UCSD-AML1 (cell line): ENCODE results near the gene AFF2.

Experiments
- DNase-seq: peaks from one replicate; lab custom pipeline; 2025; ENCODE audit not compliant: unreplicated experiment; lab: John Stamatoyannopoulos, UW

Gene AFF2

GRCh38 chrX:148914783-148915182 lies 414.4 kb downstream of the AFF2 start:
- DNase-seq: no peak

- no peak for DNase-seq
Measured at GRCh38 chrX:148915474-148915873, 415.1 kb downstream of the AFF2 start.

- no peak for DNase-seq
Measured at GRCh38 chrX:148917441-148917840, 417.0 kb downstream of the AFF2 start.

- DNase-seq: no peak
Measured at GRCh38 chrX:148923631-148924030, 423.2 kb downstream of the AFF2 start.

GRCh38 chrX:148926371-148926770 lies 426.0 kb downstream of the AFF2 start:
- no peak for DNase-seq

- DNase-seq: no peak
Measured at GRCh38 chrX:148928811-148929210, 428.4 kb downstream of the AFF2 start.

GRCh38 chrX:148929686-148930085 lies 429.3 kb downstream of the AFF2 start:
- no peak for DNase-seq

- no peak for DNase-seq
Measured at GRCh38 chrX:148930206-148930729, 429.9 kb downstream of the AFF2 start.

GRCh38 chrX:148933881-148934280 lies 433.5 kb downstream of the AFF2 start:
- no peak for DNase-seq

- DNase-seq: no peak
Measured at GRCh38 chrX:148938348-148938747, 437.9 kb downstream of the AFF2 start.

- DNase-seq: no peak
Measured at GRCh38 chrX:148940411-148940996, 440.1 kb downstream of the AFF2 start.

- no peak for DNase-seq
Measured at GRCh38 chrX:148942754-148943153, 442.3 kb downstream of the AFF2 start.

GRCh38 chrX:148947399-148947975 lies 447.1 kb downstream of the AFF2 start:
- no peak for DNase-seq

GRCh38 chrX:148956352-148956751 lies 455.9 kb downstream of the AFF2 start:
- no peak for DNase-seq

- DNase-seq: no peak
Measured at GRCh38 chrX:148958901-148959300, 458.5 kb downstream of the AFF2 start.

GRCh38 chrX:148960060-148960459 lies 459.6 kb downstream of the AFF2 start:
- no peak for DNase-seq

- no peak for DNase-seq
Measured at GRCh38 chrX:148961985-148962384, 461.6 kb downstream of the AFF2 start.

GRCh38 chrX:148976571-148977400 lies 476.4 kb downstream of the AFF2 start:
- no peak for DNase-seq

GRCh38 chrX:148979786-148980185 lies 479.4 kb downstream of the AFF2 start:
- DNase-seq: no peak

- no peak for DNase-seq
Measured at GRCh38 chrX:148984238-148984637, 483.8 kb downstream of the AFF2 start.

- DNase-seq: no peak
Measured at GRCh38 chrX:148991502-148991901, 491.1 kb downstream of the AFF2 start.

- DNase-seq: no peak
Measured at GRCh38 chrX:148995661-148996060, 495.2 kb downstream of the AFF2 start.
